ENCODE data around the gene MYO18A.

MYO18A gene

DNA sequence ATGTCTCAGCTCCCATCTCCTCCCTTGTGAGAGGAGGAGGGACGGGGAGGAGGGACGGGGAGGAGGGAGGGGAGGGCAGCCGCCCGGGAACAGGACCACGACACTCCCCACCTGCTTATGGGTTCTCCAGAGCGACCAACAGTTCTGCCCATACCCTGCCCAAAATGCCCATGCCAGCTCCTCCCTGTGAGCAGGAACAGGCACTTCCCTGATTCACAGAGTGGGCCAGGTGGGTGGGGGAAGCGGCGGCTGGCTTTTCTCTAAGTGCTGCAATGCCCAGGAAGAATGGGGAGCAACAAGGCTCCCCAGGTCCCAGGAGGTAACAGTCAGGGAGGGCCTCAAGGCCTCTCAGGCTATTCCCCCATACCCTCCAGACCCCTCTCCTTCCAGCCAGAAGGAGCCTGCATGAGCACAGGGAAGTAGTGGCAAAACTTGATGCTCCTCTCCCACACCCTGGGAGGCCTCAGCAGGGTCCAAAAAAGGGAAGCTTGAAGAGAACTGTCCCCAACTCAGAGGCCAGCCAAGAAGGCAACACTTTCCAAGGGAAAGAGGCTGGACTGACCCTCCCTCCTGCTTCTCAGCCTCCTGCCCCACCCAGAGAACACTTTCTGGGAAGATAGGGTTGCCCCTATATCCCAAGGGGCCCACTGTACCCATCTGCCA is 53.8 kb downstream of the MYO18A start:
- no peak for DNase-seq (ENCODE audit: low read depth)

DNA sequence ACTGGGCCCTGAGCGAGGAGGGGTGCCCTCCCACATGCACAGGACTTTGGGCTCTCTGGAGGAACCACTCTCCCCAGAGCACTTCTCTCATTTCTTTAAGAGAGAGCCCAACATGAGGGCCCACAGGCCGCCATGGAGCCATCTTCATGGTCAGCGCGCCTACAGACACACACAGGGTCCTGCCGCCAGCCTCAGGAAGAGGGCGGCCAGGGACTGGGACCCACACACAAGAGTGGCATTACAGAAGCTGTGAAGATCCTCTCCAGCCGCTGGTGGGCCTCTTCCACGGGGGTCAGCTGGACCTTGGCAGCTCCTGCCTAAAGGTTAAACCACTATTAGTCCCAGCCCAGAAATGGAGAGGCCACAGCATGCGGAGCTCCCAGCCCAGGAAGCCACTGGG is 54.5 kb downstream of the MYO18A start:
- DNase-seq (ENCODE audit: low read depth): no peak

- DNase-seq (ENCODE audit: low read depth): no peak
Measured at GRCh38 chr17:29124925-29125273, 55.3 kb downstream of the MYO18A start.

DNA sequence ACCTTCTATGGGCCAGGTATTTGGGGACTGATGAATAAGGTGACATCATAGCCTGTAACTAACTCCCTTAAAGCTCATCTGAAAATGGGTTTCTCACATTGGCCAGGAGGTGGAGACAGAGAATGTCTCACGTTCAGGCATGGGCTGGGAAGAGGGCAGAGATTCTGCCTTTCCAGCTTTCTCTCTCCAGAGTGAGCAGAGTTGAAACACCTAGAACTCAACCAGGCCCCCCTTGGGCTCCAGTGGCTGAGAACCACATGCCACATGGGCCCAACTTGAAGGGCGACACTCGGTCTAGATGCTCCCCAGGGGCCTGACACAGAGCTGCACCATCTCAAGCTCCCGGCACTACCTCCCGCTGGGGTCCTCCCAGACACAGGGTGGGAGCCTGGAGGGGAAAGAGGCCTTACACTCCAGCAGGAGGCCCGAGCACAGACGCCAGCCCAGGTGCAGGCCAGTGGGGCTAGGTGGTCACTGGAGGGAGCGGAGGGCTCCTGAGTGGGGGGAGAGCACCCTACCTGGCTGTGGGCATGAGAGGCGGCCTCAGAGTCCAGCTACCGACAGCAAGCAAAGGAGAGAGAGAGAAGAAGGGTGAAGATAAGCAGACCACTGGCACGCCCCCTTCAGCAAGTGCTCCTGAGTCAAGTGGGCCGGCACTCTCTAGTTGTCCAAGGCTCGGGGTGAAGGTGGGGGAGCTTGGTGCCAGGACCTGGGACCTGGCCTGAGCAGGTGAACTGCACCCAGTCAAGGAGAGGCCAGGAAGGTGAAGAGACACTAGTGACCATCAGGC is 55.9 kb downstream of the MYO18A start:
- no peak for DNase-seq (ENCODE audit: low read depth)

DNA sequence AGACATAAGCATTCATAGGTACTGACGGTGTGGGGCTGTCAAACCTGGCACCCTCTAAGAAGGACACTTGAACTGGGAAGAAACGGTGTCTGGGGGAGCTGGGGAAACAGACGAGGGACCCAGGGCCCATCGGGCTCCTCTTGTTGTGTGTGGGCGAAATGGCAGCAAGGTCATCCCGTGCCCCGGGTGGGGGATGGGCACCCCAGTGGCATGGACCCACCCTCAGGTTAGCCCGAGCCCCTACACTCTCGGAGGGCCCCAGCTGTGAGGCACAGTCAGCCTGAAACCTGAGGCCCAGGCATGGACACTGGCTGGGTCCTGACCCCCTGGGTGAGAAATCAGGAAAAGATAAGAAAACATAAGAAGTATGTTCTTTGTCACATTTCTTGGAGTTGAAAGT is 57.1 kb downstream of the MYO18A start:
- DNase-seq (ENCODE audit: low read depth): no peak

- no peak for DNase-seq (ENCODE audit: low read depth)
Measured at GRCh38 chr17:29121442-29121841, 58.8 kb downstream of the MYO18A start.

GRCh38 chr17:29120433-29120832 is 59.8 kb downstream of the MYO18A start:
- DNase-seq (ENCODE audit: low read depth): no peak

DNA sequence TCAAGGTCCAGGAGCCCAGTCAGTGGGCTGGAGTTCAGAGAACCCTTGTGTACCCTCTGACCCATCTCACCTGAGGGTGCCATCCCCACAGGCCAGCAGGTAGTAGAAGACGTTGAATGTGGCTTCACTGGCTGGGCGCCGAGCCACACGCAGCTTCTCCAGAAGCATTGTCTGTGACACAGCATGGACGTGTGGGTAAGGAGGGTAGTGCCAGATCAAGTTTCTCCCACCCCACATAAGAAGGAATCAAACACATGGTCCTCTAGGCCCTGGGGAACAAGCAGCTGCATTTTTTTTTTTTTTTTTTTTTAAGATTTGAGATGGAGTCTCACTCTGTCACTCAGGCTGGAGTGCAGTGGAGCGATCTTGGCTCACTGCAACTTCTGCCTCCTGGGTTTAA is 60.9 kb downstream of the MYO18A start:
- DNase-seq (ENCODE audit: low read depth): no peak

- DNase-seq (ENCODE audit: low read depth): peak; percentile 56
Measured at GRCh38 chr17:29116804-29117753, 63.1 kb downstream of the MYO18A start.

- no peak for DNase-seq (ENCODE audit: low read depth)
Measured at GRCh38 chr17:29115961-29116803, 64.0 kb downstream of the MYO18A start.

DNA sequence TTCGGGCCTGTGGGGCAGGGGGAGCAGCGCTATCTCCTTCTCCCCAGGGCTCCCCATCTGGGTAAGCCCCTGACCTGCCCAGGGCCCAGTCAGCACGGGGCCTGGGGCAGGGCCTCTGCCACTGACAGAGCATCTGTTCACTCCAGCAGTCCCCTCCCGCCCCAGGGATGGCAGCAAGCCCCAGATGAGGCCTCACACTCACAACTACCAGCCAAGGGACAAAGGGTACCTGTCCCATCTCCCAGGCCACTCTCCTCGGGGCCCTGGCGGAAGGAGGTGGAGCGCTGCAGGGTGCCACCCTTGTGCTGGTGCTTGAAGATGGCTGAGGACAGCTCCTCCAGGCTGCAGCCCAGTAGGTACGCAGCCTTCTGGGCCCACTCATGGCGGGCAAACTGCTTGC is 64.8 kb downstream of the MYO18A start:
- no peak for DNase-seq (ENCODE audit: low read depth)

- no peak for DNase-seq (ENCODE audit: low read depth)
Measured at GRCh38 chr17:29114141-29114540, 66.1 kb downstream of the MYO18A start.

DNA sequence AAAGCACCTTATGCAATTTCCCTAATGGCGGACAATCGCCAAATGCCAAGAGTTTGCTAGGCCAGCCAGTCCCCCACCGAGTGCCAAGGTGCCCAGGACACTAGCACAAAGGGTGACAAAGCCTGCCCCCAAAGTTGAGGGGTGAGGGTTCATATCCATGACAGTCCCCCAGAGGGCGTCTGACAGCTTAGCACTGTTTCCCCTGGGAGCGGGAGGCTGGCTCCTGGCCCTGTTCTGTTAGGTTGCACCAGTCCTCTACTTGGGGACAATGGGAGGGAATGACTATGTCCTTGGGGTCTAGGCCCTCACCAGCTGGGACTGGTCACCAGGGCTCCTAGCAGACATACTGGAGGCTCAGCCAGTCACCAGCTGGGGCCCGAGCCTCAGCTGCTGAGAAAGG is 66.9 kb downstream of the MYO18A start:
- no peak for DNase-seq (ENCODE audit: low read depth)

GRCh38 chr17:29112771-29113295 is 67.4 kb downstream of the MYO18A start:
- no peak for DNase-seq (ENCODE audit: low read depth)

GRCh38 chr17:29111816-29112499 is 68.2 kb downstream of the MYO18A start:
- DNase-seq (ENCODE audit: low read depth): peak; percentile 35

GRCh38 chr17:29110372-29110757 is 69.8 kb downstream of the MYO18A start:
- no peak for DNase-seq (ENCODE audit: low read depth)

GRCh38 chr17:29109477-29110371 is 70.5 kb downstream of the MYO18A start:
- no peak for DNase-seq (ENCODE audit: low read depth)

DNA sequence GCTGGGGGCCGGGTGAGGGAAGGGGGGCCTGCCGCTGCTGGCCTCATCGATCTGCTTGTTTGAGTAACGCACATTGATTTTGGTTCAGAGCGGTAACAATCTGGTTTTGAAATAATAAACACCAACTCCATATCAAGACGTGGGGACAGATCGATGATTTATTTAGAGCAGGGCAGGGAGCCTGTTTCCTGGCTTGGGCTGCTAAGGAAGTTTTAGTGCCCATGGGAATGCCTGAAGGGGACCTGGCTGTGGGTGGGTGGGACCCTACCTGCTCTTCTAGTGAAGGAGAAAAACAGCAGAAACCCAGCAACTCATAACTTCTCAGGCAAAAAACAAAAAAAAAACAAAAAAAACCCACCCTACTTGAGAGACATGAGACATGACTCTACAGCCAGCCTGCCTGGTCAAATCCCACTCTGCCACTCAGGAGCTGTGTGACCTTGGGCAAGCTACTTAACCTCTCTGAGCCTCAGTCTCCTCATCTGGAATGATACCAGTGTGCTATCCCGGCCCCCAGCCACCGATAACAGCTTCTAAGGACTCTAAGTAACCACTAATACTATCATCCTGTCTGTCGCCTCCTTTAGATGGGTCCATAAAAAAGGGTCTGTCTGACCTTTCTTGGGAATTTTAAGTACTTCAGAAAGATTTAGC is 71.2 kb downstream of the MYO18A start:
- DNase-seq (ENCODE audit: low read depth): no peak

All from activated T-helper 1 cell treated with Interleukin-2 at 50 U/mL for 16 hours (primary cell).